ENCODE results near the gene ETV6. TPM values are rescaled to one million over a fixed set of nuclear protein-coding genes. Genes with fewer than 3 reads are reported as not detected.

The ETV6 gene
- total RNA-seq, 6 donors from 2014 or later: 22.2 to 93.2 (median 37.5) TPM

GRCh38 chr12:11773889-11774677 is 124.6 kb downstream of the ETV6 start:
- TF ChIP-seq EP300 (IDR thresholded peaks at IDR 0.05) (no peak), POLR2AphosphoS5 (IDR thresholded peaks at IDR 0.05) (no peak), POLR2A (IDR thresholded peaks at IDR 0.05) (no peak), CTCF (IDR thresholded peaks at IDR 0.05) (no peak)
- 56 to 77% methylated on average over 8 to 10 of the region's 10 CpGs for WGBS, 2 donors
- H3K4me3 ChIP-seq: no peak overlapping the region
- H3K9me3 ChIP-seq: no peaks in the 10 kb centered on the region
- peak overlapping the region in 2 of 4 donors; percentile 40 to 49 for H3K27ac ChIP-seq
- ATAC-seq (ENCODE audit: low FRiP score in 2 of 2) (peak; percentile 26 to 37), DNase-seq (peak; percentile 35 to 46)
- H3K27me3 ChIP-seq: no peaks in the 10 kb centered on the region
- peaks cover 9 to 56% (median 19%) of the 10 kb centered on the region in 4 donors for H3K4me1 ChIP-seq
- no peaks in the 10 kb centered on the region for H3K36me3 ChIP-seq

GRCh38 chr12:11774821-11775220 is 125.3 kb downstream of the ETV6 start:
- no peaks in the 10 kb centered on the region for H3K36me3 ChIP-seq
- WGBS, 2 donors: 72 to 75% methylated on average over 6 of the region's 6 CpGs
- TF ChIP-seq POLR2A (IDR thresholded peaks at IDR 0.05): no peak
- TF ChIP-seq CTCF (IDR thresholded peaks at IDR 0.05): no peak
- no peak for TF ChIP-seq POLR2AphosphoS5 (IDR thresholded peaks at IDR 0.05)
- H3K27me3 ChIP-seq: no peaks in the 10 kb centered on the region
- DNase-seq (no peak), ATAC-seq (ENCODE audit: low FRiP score in 2 of 2) (no peak)
- no peak overlapping the region for H3K4me3 ChIP-seq
- H3K9me3 ChIP-seq: no peaks in the 10 kb centered on the region
- H3K27ac ChIP-seq: no peak overlapping the region
- peaks cover 9 to 60% (median 19%) of the 10 kb centered on the region in 4 donors for H3K4me1 ChIP-seq

GRCh38 chr12:11776316-11776715 is 126.8 kb downstream of the ETV6 start:
- WGBS, 2 donors: 90 to 93% methylated on average over 3 of the region's 3 CpGs
- no peak overlapping the region for H3K4me3 ChIP-seq
- ATAC-seq (ENCODE audit: low FRiP score in 2 of 2): no peak
- no peak overlapping the region for H3K27ac ChIP-seq
- H3K9me3 ChIP-seq: no peaks in the 10 kb centered on the region
- H3K36me3 ChIP-seq: no peaks in the 10 kb centered on the region
- DNase-seq: no peak
- no peaks in the 10 kb centered on the region for H3K27me3 ChIP-seq
- no peak for TF ChIP-seq CTCF (IDR thresholded peaks at IDR 0.05)
- TF ChIP-seq POLR2A (IDR thresholded peaks at IDR 0.05): no peak
- no peak for TF ChIP-seq POLR2AphosphoS5 (IDR thresholded peaks at IDR 0.05)
- no peak for TF ChIP-seq EP300 (IDR thresholded peaks at IDR 0.05)
- H3K4me1 ChIP-seq: peaks cover 6 to 49% (median 16%) of the 10 kb centered on the region in 4 donors

- Histone ChIP-seq H3K4me3 (no peak overlapping the region), H3K27me3 (no peaks in the 10 kb centered on the region), H3K9me3 (no peaks in the 10 kb centered on the region), H3K4me1 (peaks cover 6 to 45% (median 16%) of the 10 kb centered on the region in 4 donors), H3K36me3 (no peaks in the 10 kb centered on the region), H3K27ac (no peak overlapping the region)
- ATAC-seq (ENCODE audit: low FRiP score in 2 of 2): no peak
- TF ChIP-seq EP300 (IDR thresholded peaks at IDR 0.05) (no peak), CTCF (IDR thresholded peaks at IDR 0.05) (no peak), POLR2AphosphoS5 (IDR thresholded peaks at IDR 0.05) (no peak), POLR2A (IDR thresholded peaks at IDR 0.05) (no peak)
- DNase-seq: no peak
- 97 to 99% methylated on average over 4 of the region's 4 CpGs for WGBS, 2 donors
These were observed 128.0 kb downstream of the ETV6 start for GRCh38 chr12:11777451-11777850.

- DNase-seq (peak in 1 of 2 donors; percentile 30), ATAC-seq (ENCODE audit: low FRiP score in 2 of 2) (no peak)
- Histone ChIP-seq H3K27me3 (no peaks in the 10 kb centered on the region), H3K27ac (no peak overlapping the region), H3K4me1 (peaks cover 6 to 40% (median 16%) of the 10 kb centered on the region in 4 donors), H3K9me3 (no peaks in the 10 kb centered on the region), H3K4me3 (no peak overlapping the region), H3K36me3 (no peaks in the 10 kb centered on the region)
- TF ChIP-seq CTCF (IDR thresholded peaks at IDR 0.05): no peak
- TF ChIP-seq EP300 (IDR thresholded peaks at IDR 0.05): no peak
- TF ChIP-seq POLR2A (IDR thresholded peaks at IDR 0.05): no peak
- TF ChIP-seq POLR2AphosphoS5 (IDR thresholded peaks at IDR 0.05): no peak
- WGBS, 2 donors: 78 to 83% methylated on average over 10 to 12 of the region's 12 CpGs
These were observed 128.5 kb downstream of the ETV6 start for GRCh38 chr12:11777962-11778361.

Data from upper lobe of left lung (tissue), 6 donors.